ENCODE measurements around the gene CCDC120.

The CCDC120 gene

GRCh38 chrX:49106296-49106695 lies 47.5 kb downstream of the CCDC120 start:
- ATAC-seq, result no peak

DNA sequence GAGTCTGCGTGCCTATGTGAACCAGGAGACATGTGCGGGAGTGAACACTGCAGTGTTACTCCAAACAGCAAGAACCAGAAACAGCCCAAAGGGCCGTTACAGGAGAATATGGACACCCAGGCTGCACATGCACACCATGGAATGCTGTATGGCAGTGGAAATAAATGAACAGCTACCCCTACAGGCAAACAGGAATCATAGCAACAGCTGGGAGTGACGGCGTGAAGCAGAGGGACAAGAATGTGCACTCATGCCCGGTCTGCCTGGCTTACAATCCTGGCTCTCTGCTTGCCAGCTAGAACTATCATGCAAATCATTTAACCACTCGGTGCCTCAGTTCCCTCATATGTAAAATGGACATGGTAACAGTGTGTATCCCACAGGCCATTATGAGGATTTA lies 48.1 kb downstream of the CCDC120 start:
- no peak for ATAC-seq

DNA sequence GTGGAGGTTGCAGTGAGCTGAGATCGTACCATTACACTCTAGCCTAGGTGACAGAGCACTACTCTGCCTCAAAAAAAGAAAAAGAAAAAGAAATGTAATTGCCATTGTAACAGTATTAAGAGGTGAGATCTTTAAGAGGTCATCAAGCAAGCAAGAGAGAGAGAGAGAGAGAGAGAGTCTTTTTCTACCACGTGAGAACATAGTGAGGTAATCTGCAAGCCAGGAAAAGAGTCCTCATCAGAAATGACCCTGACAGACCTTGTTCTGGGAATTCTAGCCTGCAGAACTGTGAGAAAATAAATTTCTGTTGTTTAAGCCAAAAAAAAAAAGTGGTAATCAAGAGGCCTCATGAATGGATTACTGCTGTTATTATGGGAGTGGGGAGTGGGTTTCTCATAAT lies 49.8 kb downstream of the CCDC120 start:
- ATAC-seq, result no peak

GRCh38 chrX:49110417-49110816 lies 51.6 kb downstream of the CCDC120 start:
- ATAC-seq, result no peak

DNA sequence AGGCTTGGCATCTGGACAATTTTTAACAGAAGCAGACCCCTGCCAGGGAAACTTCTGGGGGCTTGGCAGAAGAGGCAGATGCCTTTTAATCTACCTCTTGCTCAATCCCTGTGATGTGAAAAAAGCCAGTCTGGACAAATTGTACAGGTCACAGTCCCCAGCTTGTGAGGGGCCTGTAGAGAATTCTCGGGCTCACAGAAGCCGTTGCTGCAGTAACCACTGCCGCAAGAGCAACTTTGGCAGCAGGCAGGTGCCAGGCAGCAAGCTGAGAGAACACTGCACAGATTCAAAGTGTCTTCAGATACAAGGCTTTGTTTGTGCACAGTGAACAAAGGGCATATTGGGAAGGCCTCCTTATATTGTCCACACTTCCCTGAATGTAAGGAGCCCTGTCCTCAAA lies 53.0 kb downstream of the CCDC120 start:
- ATAC-seq, result no peak

DNA sequence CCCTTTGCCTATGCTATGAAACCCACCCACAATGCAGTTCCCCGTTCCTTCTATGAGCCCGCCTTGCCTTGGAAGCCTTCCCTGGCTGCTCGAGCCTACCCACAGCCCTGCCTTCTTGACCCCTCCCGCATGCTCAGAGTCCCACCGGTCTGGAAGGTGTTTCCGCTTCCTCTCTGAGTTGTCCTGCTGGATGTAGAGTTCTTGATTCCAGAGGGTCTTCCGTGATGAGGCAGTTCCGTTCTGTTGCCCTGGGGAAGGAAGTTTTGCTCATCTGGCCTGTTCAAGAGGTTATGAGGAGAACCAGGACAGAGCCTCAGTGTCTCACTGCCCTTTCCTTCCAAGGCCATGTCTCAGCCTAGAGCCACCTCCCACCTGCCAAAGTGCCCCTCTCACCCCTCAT lies 57.3 kb downstream of the CCDC120 start:
- ATAC-seq, result no peak

DNA sequence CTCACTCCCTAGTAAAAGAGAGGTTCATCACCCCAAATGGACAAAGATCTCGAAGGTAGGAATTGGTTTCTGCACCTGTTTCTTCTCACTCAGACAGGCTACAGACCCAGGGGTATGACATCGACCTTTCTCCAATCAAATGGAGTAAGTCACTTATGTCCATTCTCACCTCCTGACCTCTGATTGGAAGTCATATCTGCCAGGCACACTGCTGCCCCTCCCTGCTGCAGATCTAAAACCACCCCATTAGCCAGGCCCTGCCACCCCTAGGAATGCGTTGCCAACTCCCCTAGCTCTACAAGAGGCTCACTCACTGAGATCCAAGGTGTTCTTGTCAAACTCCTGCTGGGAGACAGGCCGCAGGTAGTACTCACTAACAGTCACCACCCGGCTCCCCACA lies 57.9 kb downstream of the CCDC120 start:
- ATAC-seq, result no peak

- no peak for ATAC-seq
These were observed 58.8 kb downstream of the CCDC120 start for GRCh38 chrX:49117581-49117980.
